Ovary (tissue), 9 donors: ENCODE results near the gene CDV3. TPM values are rescaled to one million over a fixed set of nuclear protein-coding genes. Genes with fewer than 3 reads are reported as not detected.
"Not testable (repeated sequence)": the region's sequence is repeated elsewhere in the genome, so short reads cannot be mapped to it uniquely, and the experiment has no call there.

Source experiments
- DNase-seq, 5 donors: peaks; one replicate each; pipeline ENCODE4 v3.0.0-alpha.2; 2019 to 2020
- H3K27ac ChIP-seq, 2 donors: fragments of 200-600 bp; one replicate each; pipeline versions ENCODE4 v1.5.1 to v1.8.0; 2019 to 2022
- H3K27me3 ChIP-seq: fragments of 200-600 bp; one replicate; pipeline ENCODE4 v1.8.0; 2022
- H3K36me3 ChIP-seq: fragments of 200-600 bp; sonication (generic); one replicate; pipeline ENCODE4 v1.5.1; 2019
- H3K4me1 ChIP-seq: one replicate; pipeline ENCODE4 v1.8.1; 2013; ENCODE audit warnings: mild to moderate bottlenecking, moderate library complexity; ENCODE audit not compliant: insufficient read depth
- H3K4me3 ChIP-seq: fragments of 200-600 bp; sonication (generic); one replicate; pipeline ENCODE4 v1.5.1; 2017
- H3K9me3 ChIP-seq, 2 donors: fragments of 200-600 bp in 1 of 2; sonication (generic) in 1 of 2; one replicate each; pipeline versions ENCODE4 v1.5.1 to v1.8.1; 2013 to 2019; ENCODE audit warnings: mild to moderate bottlenecking in 1 of 2, moderate library complexity in 1 of 2
- EP300 ChIP-seq: sonication (generic); formaldehyde crosslinking; IDR thresholded peaks from one replicate; pipeline ENCODE4 v1.6.1; 2017; ENCODE audit warnings: antibody characterized with exemption
- POLR2A ChIP-seq: fragments of 450-650 bp; IDR thresholded peaks from one replicate; pipeline ENCODE4 v1.6.1; 2017; ENCODE audit warnings: antibody characterized with exemption, mild to moderate bottlenecking, moderate library complexity
- WGBS, 3 donors: extraction: QIAGEN DNeasy Blood & Tissue Kit in 1 of 3; methylation state at CpG; one replicate each; pipeline versions ENCODE4 v1.1.5 to v1.1.7; 2013 to 2017; 5-methylcytosine and 5-hydroxymethylcytosine counted together
- intact Hi-C, 4 donors: fragments of 100-400 bp; cut with DNase I; formaldehyde crosslinking; loops; one replicate each; pipeline versions ENCODE4 v1.11.0 to v1.15.1; 2022 to 2023
- polyA plus RNA-seq, 2 donors: library from polyadenylated mRNA; stranded (reverse); fragments of 200-250 nt in 1 of 2; fragments of 350-450 nt in 1 of 2; fragmentation: Illumina TruSeq in 1 of 2; extraction: RNeasy Lipid Tissue Mini Kit (QIAGEN cat#74804) in 1 of 2; gene quantifications; one replicate each; pipeline ENCODE4 v1.2.3, GENCODE V29; 2013 to 2014
- total RNA-seq, 7 donors: library from RNA; depleted of rRNA in 2 of 7; stranded (reverse); fragments of >200 nt in 2 of 7; fragmentation: NEBNext Ultra II Directional in 3 of 7; extraction: Animal tissue kit (Norgen Biotek cat#: 25700) in 3 of 7; gene quantifications; one replicate each; pipeline versions ENCODE4 v1.1.0 to v1.2.4, GENCODE V29; 2016 to 2023
- TF ChIP-seq, protein P1 (sequence below), 3 donors: fragments of 450-650 bp in 2 of 3; fragments of 200-600 bp in 1 of 3; IDR thresholded peaks; one replicate each; pipeline versions ENCODE4 v1.5.1 to v1.8.0; 2016 to 2022; ENCODE audit warnings: antibody characterized with exemption in 3 of 3, mild to moderate bottlenecking in 1 of 3
- donor health status: DM: no; HTN: no; CAD: no; lungs with moderate emphysema.
- donor health status: DM: no; HTN: no; CAD: no.
- donor health status: Bipolar disorder and iron deficiency.
- donor health status: DM: yes; HTN: yes; CAD: no.
- donor health status: DM: no; HTN: no; CAD: no.
- donor health status: DM: yes; HTN: yes; CAD: no.

The CDV3 gene
- total and polyA plus RNA-seq, 9 donors, result 51.3 to 168 (median 134) TPM

DNA sequence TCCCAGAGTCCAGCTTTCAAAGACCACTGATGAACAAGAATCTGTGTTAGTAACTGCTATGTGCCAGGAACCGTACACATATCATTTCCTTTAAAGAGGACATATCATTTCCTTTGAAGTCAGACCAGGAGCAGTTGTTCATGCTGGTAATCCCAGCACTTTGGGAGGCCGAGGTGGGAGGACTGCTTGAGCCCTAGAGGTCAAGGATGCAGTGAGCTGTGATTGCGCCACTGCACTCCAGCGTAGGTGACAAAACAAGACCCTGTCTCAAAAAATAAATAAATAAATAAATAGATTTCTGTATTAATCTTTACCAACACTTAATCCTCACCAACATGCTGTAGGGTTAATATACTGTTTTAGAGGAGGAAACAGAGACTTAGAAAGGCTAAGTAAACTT lies 23.9 kb upstream of the CDV3 start:
- Histone ChIP-seq H3K9me3 (no peaks in the 10 kb centered on the region), H3K36me3 (no peaks in the 10 kb centered on the region), H3K27me3 (no peaks in the 10 kb centered on the region), H3K27ac (no peak overlapping the region), H3K4me3 (no peak overlapping the region), H3K4me1 (peaks cover 9% of the 10 kb centered on the region)
- 87 to 95% (median 94%) methylated on average over 4 of the region's 4 CpGs for WGBS, 3 donors
- TF ChIP-seq POLR2A (no peak), EP300 (no peak)
- TF ChIP-seq, protein P1, sequence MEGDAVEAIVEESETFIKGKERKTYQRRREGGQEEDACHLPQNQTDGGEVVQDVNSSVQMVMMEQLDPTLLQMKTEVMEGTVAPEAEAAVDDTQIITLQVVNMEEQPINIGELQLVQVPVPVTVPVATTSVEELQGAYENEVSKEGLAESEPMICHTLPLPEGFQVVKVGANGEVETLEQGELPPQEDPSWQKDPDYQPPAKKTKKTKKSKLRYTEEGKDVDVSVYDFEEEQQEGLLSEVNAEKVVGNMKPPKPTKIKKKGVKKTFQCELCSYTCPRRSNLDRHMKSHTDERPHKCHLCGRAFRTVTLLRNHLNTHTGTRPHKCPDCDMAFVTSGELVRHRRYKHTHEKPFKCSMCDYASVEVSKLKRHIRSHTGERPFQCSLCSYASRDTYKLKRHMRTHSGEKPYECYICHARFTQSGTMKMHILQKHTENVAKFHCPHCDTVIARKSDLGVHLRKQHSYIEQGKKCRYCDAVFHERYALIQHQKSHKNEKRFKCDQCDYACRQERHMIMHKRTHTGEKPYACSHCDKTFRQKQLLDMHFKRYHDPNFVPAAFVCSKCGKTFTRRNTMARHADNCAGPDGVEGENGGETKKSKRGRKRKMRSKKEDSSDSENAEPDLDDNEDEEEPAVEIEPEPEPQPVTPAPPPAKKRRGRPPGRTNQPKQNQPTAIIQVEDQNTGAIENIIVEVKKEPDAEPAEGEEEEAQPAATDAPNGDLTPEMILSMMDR (IDR thresholded peaks at IDR 0.05), result no peak
- intact Hi-C loops, result no loop called here
- no peak for DNase-seq

DNA sequence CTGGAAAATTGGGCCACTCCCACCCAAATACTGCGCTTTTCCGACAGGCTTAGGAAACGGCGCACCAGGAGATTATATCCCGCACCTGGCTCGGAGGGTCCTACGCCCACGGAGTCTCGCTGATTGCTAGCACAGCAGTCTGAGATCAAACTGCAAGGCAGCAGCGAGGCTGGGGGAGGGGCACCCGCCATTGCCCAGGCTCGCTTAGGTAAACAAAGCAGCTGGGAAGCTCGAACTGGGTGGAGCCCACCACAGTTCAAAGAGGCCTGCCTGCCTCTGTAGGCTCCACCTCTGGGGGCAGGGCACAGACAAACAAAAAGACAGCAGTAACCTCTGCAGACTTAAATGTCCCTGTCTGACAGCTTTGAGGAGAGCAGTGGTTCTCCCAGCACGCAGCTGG lies 21.9 kb upstream of the CDV3 start:
- H3K27ac ChIP-seq, intact Hi-C loops, H3K4me3 ChIP-seq, H3K27me3 ChIP-seq, H3K4me1 ChIP-seq, H3K36me3 ChIP-seq, DNase-seq, H3K9me3 ChIP-seq: not testable (repeated sequence)
- 91 to 95% (median 92%) methylated on average over 12 to 14 of the region's 14 CpGs for WGBS, 3 donors

DNA sequence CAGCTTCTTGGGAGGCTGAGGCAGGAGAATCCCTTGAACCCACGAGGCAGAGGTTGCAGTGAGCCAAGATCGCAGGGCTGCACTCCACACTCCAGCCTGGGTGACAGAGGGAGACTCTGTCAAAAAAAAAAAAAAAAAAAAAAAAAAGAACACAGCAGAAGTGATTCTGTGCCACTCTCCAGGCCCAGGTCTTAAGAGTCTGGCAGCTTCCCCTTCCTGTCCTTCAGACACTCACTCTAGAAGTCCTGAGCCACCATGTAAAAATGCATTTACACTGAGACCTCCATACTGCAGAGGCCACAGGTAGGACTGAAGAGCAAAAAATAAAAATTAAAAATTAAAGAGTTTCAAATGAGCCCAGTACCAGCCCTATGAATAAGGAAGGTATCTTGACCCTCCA lies 11.8 kb upstream of the CDV3 start:
- TF ChIP-seq EP300, result no peak
- TF ChIP-seq POLR2A, result no peak
- TF ChIP-seq, protein P1 (IDR thresholded peaks at IDR 0.05), result no peak
- WGBS, 3 donors, result 76 to 93% (median 87%) methylated on average over 2 of the region's 2 CpGs
- intact Hi-C loops, result no loop called here

GRCh38 chr3:133562376-133562775 lies 11.1 kb upstream of the CDV3 start:
- DNase-seq, result no peak
- no peak overlapping the region for H3K4me3 ChIP-seq
- WGBS, 3 donors, result 91 to 100% (median 92%) methylated on average over 1 of the region's 1 CpG
- H3K27ac ChIP-seq, result no peak overlapping the region
- H3K9me3 ChIP-seq, result no peaks in the 10 kb centered on the region
- intact Hi-C loops, result no loop called here
- H3K4me1 ChIP-seq, result no peaks in the 10 kb centered on the region
- H3K27me3 ChIP-seq, result no peaks in the 10 kb centered on the region
- no peaks in the 10 kb centered on the region for H3K36me3 ChIP-seq
- TF ChIP-seq POLR2A (no peak), EP300 (no peak)
- TF ChIP-seq, protein P1 (IDR thresholded peaks at IDR 0.05), result no peak

More for the DNA sequence above, 11.8 kb upstream of the CDV3 start:
- H3K27ac ChIP-seq, result no peak overlapping the region
- DNase-seq, result no peak
- no peaks in the 10 kb centered on the region for H3K27me3 ChIP-seq
- no peak overlapping the region for H3K4me3 ChIP-seq
- H3K9me3 ChIP-seq, result no peaks in the 10 kb centered on the region
- H3K4me1 ChIP-seq, result no peaks in the 10 kb centered on the region
- H3K36me3 ChIP-seq, result no peaks in the 10 kb centered on the region

- DNase-seq, result no peak
- intact Hi-C loops, result no loop called here
- H3K27me3 ChIP-seq, result no peaks in the 10 kb centered on the region
- H3K9me3 ChIP-seq, result no peaks in the 10 kb centered on the region
- H3K4me3 ChIP-seq, result no peak overlapping the region
- 52 to 60% (median 55%) methylated on average over 5 of the region's 5 CpGs for WGBS, 3 donors
- H3K4me1 ChIP-seq, result no peaks in the 10 kb centered on the region
- H3K27ac ChIP-seq, result no peak overlapping the region
- no peaks in the 10 kb centered on the region for H3K36me3 ChIP-seq
- TF ChIP-seq, protein P1 (IDR thresholded peaks at IDR 0.05), result no peak
- TF ChIP-seq POLR2A (no peak), EP300 (no peak)
Observed at GRCh38 chr3:133563186-133563591, 10.3 kb upstream of the CDV3 start.
